NCI-H2107 treated with DMSO at 0.1 percent for 48 hours (cell line): ENCODE results near the gene AKR7A2.

Experiments used
- DNase-seq: peaks from one replicate; lab custom pipeline; 2025; ENCODE audit not compliant: unreplicated experiment; lab: John Stamatoyannopoulos, UW

Gene AKR7A2

GRCh38 chr1:19325958-19326747 is 14.2 kb upstream of the AKR7A2 start:
- no peak for DNase-seq

DNA sequence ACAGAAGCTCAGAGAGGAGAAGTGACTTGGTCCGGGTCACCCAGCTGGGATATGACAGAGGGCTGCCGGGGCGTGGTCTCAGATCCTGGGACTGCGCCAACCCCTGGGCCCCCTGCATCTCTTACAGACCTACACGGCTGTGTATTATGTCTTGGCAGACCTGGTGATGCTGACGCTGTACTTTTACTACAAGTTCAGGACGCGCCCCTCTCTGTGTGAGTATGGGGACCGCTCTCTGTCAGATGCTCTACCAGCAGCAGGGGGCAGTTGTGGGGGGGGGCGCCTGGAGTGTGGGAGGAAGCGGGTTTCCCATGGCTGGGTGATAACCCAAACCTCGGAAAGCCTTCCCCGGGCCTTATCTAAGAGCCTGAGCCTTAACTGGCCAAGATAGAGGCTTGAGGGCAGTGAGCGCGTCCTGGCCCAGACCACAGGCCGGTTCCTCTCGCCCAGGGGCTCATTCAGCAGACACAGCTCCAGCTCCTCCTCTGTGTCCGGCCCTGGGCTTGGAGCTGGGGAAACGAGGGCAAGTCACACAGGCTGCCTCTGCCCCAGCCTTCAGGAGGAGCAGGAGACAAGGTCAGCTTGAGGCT is 13.5 kb upstream of the AKR7A2 start:
- DNase-seq: no peak

DNA sequence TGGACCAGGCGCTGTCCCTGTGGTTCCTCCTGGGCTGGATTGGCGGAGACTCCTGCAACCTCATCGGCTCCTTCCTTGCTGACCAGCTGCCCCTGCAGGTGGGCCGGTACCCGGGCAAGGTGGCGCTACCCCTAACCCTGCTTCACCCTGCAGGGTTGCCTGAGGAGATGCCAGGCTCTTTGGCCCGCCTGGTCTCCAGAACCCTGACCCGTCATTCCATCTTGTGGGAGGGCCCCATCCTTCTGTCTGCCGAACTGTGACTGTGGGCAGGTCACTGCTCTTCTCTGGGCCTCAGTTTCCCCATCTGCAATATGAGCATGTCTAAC is 12.7 kb upstream of the AKR7A2 start:
- DNase-seq: no peak

GRCh38 chr1:19323987-19324664 is 12.2 kb upstream of the AKR7A2 start:
- DNase-seq: no peak

GRCh38 chr1:19322481-19322880 is 10.5 kb upstream of the AKR7A2 start:
- DNase-seq: no peak

GRCh38 chr1:19321071-19321470 is 9.1 kb upstream of the AKR7A2 start:
- DNase-seq: no peak

DNA sequence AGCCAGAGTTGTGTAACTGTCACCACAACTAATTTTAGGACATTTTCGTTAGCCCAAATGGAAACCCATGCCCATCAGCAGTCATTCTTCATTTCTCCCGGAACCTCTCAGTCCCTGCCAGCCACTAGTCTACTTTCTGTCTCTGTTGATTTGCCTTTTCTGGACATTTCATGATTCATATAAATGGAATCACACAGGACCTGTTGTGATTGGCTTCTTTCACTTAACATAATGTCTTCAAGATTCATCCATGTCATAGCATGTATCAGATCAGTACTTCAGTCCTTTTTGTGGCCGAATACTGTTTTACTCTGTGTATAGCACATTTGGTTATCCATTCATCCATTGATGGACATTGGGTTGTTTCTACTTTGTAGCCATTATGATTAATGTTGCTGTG is 7.3 kb upstream of the AKR7A2 start:
- no peak for DNase-seq

GRCh38 chr1:19317126-19317910 is 5.4 kb upstream of the AKR7A2 start:
- DNase-seq: no peak

GRCh38 chr1:19315378-19316198 is 3.6 kb upstream of the AKR7A2 start:
- DNase-seq: no peak

DNA sequence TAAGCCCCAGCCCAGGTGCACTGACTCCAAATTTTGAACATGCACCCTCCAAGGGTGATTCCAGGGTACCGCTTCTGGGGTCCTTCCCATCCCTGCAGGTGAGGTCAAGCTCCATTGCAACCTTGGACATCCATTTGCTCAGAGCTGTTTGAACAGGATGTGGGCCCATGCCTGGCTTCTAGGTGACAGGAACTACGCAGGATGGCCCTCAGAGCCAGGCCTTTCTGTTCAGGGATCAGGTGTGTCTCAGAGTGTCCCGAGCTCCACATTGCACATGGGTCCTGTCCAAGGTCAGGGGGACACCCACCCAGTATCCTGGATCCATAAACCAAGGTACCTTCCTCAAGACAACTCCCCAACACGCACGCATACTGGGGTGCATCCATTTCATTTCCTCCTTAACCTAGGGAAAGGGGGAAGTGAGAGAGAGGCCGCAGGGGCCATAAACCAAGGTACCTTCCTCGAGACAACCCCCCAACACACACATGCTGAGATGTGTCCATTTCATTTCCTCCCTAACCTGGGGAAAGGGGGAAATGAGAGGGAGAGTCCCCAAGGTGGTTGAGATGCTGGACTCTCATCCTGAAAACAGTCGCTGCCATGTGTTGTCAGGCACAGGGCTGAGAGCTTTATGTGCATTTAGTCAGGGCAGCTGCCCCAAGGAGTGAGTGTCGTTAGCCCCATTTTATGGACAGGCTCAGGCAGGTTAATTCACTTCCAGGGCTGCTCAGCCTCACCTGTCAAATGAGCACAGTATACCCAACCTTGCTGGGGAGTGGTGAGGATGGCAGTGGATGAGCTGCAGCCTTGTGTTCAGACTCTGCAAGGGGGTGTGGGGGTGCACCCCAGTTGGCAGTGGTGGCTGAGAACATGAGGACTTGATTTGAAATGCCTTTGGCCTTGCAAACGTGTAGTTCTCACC is 2.3 kb upstream of the AKR7A2 start:
- no peak for DNase-seq

GRCh38 chr1:19313636-19313959 is 1.7 kb upstream of the AKR7A2 start:
- DNase-seq: no peak

DNA sequence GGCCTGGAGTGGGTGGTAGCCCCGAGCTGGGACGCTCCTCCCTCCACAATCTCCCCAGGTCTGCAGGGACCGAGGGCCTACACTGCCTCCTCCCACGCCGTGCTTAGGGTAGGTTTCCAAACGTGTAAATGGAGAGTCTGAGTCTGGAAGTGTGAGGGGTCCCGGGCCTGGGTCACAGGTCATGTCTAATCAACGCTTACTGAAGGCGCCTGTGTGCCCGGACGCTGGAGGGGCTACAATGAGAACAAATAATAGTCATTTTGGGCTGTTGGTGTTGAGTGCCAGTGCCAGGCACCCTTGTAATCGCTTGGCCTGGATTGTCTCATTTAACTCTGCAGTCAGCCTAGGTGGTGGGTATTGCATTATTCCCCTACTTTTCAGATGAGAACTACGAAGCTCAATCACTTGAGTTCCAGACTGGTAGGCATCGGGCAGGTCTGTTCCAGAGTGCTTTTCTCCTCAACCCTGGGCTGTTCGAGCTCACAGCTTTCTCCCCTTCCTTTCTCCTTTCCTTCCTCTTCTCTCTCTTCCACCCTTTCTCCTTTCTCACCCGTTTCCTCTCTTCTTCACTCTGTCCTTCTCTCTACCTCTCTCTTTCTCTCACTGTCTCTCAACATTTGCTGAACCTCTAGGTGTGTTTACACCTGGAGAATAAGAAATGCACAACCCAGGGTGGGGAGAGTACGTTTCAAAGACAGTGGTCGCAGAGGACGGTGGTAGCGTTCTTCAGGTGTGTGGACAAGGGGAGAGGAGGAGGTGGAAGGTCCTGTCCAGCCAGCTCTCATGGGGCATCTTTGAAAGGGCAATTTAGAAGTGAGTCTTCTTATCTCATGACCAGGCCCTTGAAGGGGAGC is 1.1 kb upstream of the AKR7A2 start:
- no peak for DNase-seq

DNA sequence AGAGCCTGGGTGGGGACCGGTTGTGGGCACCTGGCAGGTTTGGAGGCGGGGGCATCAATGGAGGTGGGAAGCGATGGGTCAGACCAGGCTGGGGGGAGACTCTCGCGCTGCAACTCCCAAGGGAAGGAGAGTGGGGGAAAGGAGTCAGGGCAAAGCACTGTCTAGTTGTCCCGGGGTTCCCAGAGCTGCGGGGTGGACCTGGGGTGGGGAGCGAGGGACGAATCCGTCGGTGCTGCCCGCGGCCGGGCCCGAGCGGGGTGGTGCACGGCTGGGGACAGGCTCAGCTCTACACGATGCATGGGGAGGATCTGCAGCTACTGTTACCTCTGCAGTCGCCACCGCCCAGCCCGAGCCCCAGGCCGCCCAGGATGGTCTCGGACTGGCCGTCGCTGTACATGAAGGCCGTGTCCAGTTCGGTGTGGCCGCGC is 427 bp downstream of the AKR7A2 start:
- no peak for DNase-seq

DNA sequence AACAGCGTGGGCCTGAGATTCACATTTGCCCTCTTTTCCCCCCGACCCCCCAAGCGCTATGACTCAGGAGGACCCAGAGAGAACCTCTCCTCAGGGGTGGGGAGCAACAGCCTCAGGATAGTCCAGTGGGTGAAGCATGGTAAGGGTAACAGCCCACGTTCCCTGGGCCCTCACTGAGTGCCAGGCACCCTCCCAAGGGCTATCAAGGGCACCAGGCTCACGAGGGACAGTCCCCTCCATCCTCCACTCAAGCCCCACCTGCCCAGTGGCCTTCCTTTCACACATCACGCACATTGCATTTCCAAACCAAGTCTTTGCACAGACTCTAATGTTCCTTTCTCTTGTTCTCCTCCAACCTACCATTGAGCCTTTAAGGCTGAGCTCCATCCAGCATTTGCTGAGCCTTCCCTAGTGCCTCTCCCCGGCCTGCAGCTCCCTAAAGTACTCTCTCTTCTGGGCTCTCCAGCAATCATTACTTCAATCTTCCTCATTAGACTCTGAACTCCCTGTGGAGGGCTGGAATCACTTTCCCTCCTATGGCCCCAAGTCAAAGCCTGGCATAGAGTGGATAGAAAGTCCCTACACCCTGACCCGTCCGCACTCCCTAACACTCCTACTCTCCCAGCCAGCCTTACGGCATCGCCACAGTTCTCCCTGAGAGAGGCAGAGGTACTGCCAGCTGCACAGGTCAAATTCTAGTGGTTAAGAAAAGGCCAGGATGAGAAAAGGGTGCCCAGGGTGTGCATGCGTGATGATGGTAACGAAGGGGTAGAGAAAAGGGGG is 1.0 kb downstream of the AKR7A2 start:
- DNase-seq: peak; percentile 30

DNA sequence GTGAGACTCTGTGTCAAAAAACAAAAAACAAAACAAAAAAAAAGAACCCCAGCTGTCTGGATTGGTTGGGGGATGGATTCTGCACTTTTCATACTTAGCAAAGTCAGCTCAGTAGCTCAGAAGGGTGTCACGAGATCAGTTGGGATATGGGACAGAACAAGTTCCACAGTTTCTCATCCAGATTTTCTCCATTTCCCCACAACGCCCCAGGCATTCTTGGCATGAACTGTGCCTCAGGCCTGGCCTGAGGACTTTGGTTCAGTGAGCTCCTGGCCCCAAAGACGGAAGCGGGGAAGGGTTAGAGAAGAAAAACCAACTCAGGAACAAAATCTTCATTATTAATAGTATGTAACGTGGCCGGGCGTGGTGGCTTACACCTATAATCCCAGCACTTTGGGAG is 1.9 kb downstream of the AKR7A2 start:
- DNase-seq: no peak

DNA sequence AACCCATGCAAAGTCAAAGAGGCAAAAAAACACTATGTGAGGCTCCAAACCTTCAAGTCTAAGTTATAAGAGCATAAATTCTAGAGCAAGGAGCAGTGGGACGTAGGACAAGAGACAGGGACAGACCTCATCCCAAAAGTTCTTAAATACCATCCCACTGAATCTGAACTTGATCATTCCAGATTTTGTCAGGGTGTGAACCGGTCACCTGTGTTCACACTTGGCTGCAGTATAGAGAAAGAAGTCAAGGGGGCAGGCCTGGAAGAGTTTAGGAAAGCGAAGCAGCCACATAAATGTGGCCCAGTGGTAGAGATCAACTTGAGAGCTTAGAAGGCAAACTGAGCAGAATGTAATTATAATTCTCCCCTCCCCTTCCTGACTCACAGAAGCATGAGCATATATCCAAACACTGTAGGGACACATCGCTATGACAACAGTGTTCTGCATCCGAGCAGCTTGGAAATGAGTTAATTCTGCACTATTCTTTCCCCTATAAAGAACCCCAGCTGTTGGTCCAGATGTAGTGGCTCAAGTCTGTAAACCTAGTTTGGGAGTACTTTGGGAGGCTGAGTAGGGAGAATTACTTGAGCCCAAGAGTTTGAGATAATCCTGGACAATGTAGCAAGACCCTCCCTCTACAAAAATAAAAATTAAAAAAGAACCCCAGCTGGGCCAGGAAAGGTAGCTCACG is 2.7 kb downstream of the AKR7A2 start:
- DNase-seq: no peak

- DNase-seq: no peak
Observed at GRCh38 chr1:19308509-19308907, 3.4 kb downstream of the AKR7A2 start.
